ENCODE measurements around the gene RYR2. TPM values are rescaled to one million over a fixed set of nuclear protein-coding genes. Genes with fewer than 3 reads are reported as not detected.

The RYR2 gene
- total RNA-seq, 3 donors from 2014 or later, result 0.16 to 0.59 (median 0.33) TPM

- H3K36me3 ChIP-seq, result no peaks in the 10 kb centered on the region
- TF ChIP-seq, protein P1, sequence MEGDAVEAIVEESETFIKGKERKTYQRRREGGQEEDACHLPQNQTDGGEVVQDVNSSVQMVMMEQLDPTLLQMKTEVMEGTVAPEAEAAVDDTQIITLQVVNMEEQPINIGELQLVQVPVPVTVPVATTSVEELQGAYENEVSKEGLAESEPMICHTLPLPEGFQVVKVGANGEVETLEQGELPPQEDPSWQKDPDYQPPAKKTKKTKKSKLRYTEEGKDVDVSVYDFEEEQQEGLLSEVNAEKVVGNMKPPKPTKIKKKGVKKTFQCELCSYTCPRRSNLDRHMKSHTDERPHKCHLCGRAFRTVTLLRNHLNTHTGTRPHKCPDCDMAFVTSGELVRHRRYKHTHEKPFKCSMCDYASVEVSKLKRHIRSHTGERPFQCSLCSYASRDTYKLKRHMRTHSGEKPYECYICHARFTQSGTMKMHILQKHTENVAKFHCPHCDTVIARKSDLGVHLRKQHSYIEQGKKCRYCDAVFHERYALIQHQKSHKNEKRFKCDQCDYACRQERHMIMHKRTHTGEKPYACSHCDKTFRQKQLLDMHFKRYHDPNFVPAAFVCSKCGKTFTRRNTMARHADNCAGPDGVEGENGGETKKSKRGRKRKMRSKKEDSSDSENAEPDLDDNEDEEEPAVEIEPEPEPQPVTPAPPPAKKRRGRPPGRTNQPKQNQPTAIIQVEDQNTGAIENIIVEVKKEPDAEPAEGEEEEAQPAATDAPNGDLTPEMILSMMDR (IDR thresholded peaks at IDR 0.05), result no peak
- TF ChIP-seq POLR2A (IDR thresholded peaks at IDR 0.05), result no peak
- H3K4me1 ChIP-seq, result no peaks in the 10 kb centered on the region
- H3K27ac ChIP-seq, result no peak overlapping the region
- intact Hi-C loops (cut with DNase I; ENCODE audit: low total_unique reads), result no loop called here
- H3K27me3 ChIP-seq, result no peaks in the 10 kb centered on the region
- DNase-seq (ENCODE audit: low spot score in 2 of 2), result no peak
- no peak overlapping the region for H3K4me3 ChIP-seq
- no peaks in the 10 kb centered on the region for H3K9me3 ChIP-seq
These were observed 596.6 kb downstream of the RYR2 start for GRCh38 chr1:237638555-237638954.

DNA sequence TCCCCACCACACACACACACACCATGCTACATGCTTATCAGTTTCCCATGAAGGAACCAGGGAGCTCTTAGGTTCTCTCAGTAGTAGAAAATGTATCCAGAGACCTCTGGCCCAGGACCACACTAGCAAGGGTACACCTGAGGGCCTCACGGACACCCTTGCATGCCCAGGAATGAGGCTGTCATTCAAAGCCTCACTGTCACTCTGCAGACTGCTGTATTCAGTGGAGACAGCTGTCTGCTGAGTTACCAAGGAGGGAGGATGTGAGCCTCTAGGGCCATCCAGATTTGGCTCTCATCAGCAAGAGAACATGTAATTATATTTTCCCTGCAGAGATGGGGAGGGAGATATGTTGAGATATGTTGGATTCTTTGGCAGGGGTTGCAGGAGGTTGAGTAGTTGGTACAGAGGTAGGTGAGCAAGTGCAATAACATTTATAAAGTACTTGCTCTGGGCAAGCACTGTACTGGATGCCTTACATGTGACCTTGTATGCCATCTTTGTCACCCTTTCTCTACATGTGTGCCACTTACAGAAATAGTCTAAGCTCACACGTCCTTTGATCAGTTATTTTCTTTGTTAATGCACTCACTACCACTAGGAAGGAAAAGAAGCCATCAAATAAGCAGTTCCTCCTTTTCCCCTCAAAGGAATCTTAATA is 598.2 kb downstream of the RYR2 start:
- H3K27ac ChIP-seq, result no peak overlapping the region
- H3K36me3 ChIP-seq, result no peaks in the 10 kb centered on the region
- no peaks in the 10 kb centered on the region for H3K4me1 ChIP-seq
- TF ChIP-seq, protein P1 (IDR thresholded peaks at IDR 0.05), result no peak
- no peak for TF ChIP-seq POLR2A (IDR thresholded peaks at IDR 0.05)
- no peak for TF ChIP-seq POLR2AphosphoS5 (IDR thresholded peaks at IDR 0.05)
- H3K9me3 ChIP-seq, result no peaks in the 10 kb centered on the region
- DNase-seq (ENCODE audit: low spot score in 2 of 2), result no peak
- no peak overlapping the region for H3K4me3 ChIP-seq
- intact Hi-C loops (cut with DNase I; ENCODE audit: low total_unique reads), result no loop called here
- H3K27me3 ChIP-seq, result no peaks in the 10 kb centered on the region

GRCh38 chr1:237640966-237641365 is 599.0 kb downstream of the RYR2 start:
- Histone ChIP-seq H3K27me3 (no peaks in the 10 kb centered on the region), H3K4me3 (no peak overlapping the region), H3K36me3 (no peaks in the 10 kb centered on the region), H3K27ac (no peak overlapping the region), H3K4me1 (no peaks in the 10 kb centered on the region), H3K9me3 (no peaks in the 10 kb centered on the region)
- TF ChIP-seq POLR2AphosphoS5 (IDR thresholded peaks at IDR 0.05) (no peak), POLR2A (IDR thresholded peaks at IDR 0.05) (no peak)
- TF ChIP-seq, protein P1 (IDR thresholded peaks at IDR 0.05), result no peak
- DNase-seq (ENCODE audit: low spot score in 2 of 2), result no peak
- intact Hi-C loops (cut with DNase I; ENCODE audit: low total_unique reads), result no loop called here

DNA sequence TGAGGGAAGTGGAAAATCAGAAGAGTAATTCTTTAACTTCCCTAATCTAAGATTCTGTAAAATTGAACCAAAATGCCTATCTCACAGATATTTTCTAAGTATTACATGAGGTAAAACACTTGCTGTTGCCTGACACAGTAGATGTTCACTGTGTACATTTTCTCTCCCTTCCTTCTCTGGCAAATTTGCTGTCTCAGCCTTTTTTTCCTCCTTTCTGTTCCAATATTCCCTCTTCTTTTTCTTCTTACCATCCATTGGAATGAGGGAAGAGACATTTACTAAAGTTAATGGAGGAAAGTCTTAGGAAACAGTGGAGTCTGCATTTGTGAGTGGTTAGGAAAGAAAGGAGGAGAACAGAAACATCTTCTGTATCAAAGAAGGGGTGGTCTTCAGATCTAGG is 608.8 kb downstream of the RYR2 start:
- intact Hi-C loops (cut with DNase I; ENCODE audit: low total_unique reads), result no loop called here
- Histone ChIP-seq H3K27me3 (no peaks in the 10 kb centered on the region), H3K4me1 (no peaks in the 10 kb centered on the region), H3K36me3 (no peaks in the 10 kb centered on the region), H3K27ac (no peak overlapping the region), H3K9me3 (no peaks in the 10 kb centered on the region), H3K4me3 (no peak overlapping the region)
- no peak for DNase-seq (ENCODE audit: low spot score in 2 of 2)
- TF ChIP-seq, protein P1 (IDR thresholded peaks at IDR 0.05), result no peak
- no peak for TF ChIP-seq POLR2A (IDR thresholded peaks at IDR 0.05)
- no peak for TF ChIP-seq POLR2AphosphoS5 (IDR thresholded peaks at IDR 0.05)

- no peak overlapping the region for H3K27ac ChIP-seq
- no peak for TF ChIP-seq POLR2A (IDR thresholded peaks at IDR 0.05)
- no peak for TF ChIP-seq POLR2AphosphoS5 (IDR thresholded peaks at IDR 0.05)
- TF ChIP-seq, protein P1 (IDR thresholded peaks at IDR 0.05), result no peak
- intact Hi-C loops (cut with DNase I; ENCODE audit: low total_unique reads), result no loop called here
These were observed 613.8 kb downstream of the RYR2 start for GRCh38 chr1:237655778-237656177.

More at GRCh38 chr1:237655778-237656177, 613.8 kb downstream of the RYR2 start:
- no peak for DNase-seq (ENCODE audit: low spot score in 2 of 2)
- H3K4me3 ChIP-seq, result no peak overlapping the region
- no peaks in the 10 kb centered on the region for H3K36me3 ChIP-seq
- H3K27me3 ChIP-seq, result no peaks in the 10 kb centered on the region
- no peaks in the 10 kb centered on the region for H3K9me3 ChIP-seq
- H3K4me1 ChIP-seq, result no peaks in the 10 kb centered on the region

Data from breast epithelium (tissue), 4 donors.